GM18502 (cell line): ENCODE data around the gene SLC27A4.
A peak's percentile ranks its signal among the peaks of the same experiment; 100 is the strongest.

Experiments used
- ATAC-seq: cut with Tn5 transposase; IDR thresholded peaks from one replicate; pipeline ENCODE4 v1.9.1; 2021; ENCODE audit warnings: mild to moderate bottlenecking; ENCODE audit not compliant: unreplicated experiment, poor library complexity

SLC27A4 gene

DNA sequence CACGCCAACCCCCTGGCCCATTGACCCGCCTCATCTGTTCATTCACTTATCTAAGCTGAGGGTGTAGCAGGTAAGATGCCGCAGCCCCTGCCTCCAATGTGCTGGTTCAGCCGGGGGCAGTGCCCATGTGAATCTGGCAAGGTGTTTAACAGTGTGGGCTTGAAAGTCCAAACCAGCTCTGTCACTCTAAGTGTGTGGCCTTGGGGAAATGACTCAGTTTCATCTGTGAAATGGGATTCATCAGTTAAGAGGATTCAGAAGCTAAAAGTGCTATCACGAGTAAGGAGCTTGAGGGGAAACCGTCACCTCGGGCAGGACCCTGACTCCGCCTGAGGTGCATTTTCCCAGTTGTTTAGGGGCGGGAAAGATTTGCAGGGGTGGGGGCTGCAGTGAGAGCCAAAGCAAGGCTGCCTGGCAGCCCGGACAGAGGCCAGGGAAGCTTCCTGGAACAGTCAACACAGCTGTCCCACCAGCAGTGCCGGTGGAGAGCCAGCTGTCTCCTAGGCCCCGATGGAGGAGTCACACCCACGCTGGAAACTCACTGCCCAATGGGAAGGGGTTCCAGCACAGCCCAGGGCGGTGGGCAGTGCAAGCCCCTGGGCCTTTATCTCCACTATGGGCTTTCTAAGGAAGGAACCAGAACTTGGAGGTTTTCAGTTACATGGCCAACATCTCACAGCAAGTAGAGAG, 21.1 kb downstream of the SLC27A4 start:
- ATAC-seq: no peak

DNA sequence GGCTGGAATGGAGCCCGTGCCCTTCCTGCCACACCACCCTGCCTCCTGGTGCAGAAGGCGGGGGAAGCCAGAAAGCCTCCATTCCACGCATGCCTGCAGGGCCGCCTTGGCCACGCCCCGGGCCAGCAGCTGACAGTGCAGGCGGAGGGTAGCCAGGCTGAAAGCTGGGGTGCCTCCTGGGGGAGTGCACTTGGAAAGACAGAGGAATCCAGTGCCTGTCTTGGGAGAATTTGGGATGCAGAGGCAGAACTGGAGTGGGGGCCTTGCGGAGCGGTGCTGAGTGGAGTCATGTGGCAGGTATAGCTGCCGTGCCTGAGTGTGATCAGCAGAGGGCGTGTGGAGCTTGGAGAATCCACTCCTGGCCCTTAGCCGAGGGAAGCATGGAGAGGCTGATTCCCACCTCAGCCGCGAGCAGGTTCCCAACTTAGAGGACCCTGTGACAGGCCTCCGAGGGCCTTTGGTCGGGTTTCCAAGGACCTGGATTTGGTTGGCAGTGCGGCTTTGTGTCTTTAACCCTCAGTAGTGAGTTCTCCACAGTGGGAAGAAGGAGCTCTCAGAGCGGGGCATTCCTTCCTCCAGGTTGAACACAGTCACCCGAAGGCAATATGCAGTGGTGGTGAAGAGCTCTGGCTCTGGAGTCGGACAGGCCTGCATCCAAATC, 21.8 kb downstream of the SLC27A4 start:
- no peak for ATAC-seq

DNA sequence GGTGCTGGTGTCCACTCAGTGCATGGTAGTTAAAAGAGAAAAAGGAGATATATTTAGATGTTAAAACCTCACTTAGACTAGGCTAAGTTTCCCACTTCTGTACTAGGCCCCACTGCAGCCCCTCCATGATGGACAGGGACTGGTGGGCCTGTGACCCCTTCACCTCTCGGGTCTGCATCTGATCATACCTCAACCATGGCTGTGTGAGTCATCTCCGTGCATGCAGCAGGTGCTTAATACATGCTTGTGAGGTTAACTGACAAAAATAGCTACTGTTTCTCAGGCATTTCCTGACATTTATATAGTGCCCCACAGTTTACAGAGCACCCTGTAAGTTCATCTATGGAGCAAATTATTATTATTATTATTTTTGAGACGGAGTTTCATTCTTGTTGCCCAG, 22.4 kb downstream of the SLC27A4 start:
- no peak for ATAC-seq

DNA sequence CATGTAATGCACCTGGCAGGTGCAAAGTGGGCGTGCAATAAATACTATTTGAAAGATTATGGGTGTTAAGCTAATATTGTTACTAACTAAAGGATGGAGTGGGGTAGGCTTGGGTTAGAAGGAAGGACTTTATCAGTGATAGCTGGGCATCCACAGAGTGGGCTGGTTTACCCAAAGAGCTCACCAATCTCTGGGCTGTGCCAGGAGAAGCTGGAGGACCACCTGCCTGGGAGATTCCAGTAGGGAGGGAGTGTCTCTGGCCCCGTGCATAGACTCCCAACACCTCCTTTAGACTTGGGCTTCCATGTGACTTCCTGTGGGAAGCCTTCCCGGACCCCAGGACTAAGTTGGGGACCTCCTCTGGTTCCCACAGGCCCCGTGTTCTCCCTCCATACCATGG, 25.2 kb downstream of the SLC27A4 start:
- ATAC-seq: no peak

DNA sequence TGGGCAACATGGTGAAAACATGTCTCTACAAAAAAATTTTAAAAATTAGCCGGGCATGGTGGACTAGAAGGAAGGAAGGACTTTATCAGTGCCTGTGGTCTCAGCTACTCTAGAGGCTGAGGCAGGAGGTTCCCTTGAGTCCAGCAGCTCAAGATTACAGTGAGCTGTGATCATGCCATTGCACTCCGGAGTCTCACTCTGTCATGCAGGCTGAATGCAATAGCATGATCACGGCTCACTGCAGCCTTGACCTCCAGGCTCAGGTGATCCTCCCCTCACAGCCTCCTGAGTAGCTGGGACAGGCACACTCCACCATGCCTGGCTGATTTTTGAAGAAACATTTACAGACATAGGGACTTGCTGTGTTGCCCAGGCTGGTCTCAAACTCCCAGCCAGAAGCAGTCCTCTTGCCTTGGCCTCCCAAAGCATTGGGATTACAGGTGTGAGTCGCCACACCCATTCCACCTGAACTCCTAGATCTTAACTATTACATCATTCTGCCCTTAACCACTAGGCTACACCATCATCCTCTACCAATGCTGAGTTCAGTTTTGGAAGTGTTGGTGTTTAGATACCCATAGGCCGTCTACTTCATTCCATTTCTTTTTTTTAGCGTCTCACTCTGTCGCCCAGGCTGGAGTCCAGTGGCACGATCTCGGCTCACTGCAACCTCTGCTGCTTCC, 28.8 kb downstream of the SLC27A4 start:
- ATAC-seq: no peak

DNA sequence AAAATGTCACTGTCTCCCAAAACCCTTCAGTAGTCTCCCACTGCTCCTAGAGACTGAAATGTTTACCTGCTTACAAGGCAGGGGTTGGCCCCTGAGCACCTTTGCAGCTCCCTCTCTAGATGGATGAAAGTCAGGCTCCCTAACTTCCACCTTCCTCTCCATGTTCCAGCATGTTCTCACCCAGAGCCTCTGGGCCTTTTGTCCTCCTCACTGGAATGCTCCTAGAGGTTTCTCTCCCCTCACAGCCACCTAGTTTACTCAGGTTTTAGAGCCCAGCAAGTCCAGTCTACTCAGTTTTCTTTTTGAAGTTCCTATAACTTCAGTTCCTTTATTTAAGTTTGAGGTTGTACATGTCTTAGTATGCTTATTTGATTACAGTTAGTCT, 30.0 kb downstream of the SLC27A4 start:
- no peak for ATAC-seq

DNA sequence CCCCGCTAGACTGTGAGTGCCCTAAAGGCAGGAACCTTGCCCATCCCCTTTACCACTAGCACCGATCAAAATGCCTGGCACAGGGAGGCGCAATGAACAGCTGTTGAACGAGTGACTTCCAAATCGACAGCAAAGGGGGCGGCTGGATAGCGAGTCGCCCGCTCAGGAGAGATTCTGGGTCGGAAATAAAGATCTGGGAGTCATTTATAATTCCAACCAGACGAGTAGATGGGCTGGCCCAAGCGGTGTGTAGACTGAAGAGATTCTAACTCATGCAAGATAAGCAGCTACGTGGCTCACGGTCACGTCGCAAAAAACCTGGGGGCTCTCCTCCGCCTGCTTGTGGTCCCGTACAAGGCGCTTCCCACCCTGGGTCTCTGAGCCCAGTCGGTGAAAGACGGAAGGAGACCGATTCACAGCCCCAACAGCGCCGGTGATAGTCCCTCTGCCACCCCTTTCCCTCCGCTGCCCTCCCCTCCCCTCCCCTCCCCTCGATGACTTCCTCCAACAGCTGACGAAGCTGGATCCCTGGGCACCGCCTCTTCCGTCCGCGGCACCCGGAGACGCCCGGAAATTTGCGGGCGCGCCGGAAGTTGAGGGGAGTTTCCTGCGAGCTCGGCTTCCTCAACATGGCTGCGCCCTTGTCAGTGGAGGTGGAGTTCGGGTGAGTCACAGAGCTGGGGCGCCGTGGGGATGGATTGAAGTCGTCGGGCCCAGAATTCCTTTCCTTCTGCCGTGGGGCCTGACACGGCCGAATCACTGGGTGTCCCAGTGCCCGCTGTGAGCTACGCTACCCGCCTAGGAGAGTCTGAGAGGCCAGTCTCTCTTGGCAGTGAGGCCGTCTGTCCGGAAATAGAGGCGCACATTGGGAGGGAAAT, 30.7 kb downstream of the SLC27A4 start, which contains the start of gene URM1:
URM1 (plus strand) TSS at position 623 of the 878 bp plus-strand sequence; CDS start at position 630, 7 bp downstream.
- peak; percentile 87 for ATAC-seq

DNA sequence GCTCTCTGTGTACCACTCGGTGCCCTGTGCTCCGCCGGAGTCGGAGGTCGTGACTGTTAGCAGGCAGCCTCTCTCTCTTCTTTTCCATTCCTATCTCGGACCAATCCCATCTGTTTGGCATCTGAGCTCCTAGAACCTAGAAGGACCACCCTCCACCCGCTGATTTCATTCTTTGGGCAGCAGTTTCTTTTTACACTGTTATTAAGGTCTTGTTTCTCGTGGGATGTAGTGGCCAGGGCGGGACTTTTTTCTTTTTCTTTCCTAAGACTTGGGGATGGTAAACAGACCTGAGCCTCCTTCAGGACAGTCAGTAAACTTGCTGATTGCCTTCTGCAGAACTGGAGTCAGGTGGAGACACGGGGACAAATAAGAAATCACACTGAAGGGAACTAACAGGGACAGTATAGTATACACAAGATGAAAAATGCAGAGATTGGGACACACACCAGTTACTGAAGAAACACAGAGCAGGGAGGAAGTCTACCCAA, 31.3 kb downstream of the SLC27A4 start:
- ATAC-seq: no peak

DNA sequence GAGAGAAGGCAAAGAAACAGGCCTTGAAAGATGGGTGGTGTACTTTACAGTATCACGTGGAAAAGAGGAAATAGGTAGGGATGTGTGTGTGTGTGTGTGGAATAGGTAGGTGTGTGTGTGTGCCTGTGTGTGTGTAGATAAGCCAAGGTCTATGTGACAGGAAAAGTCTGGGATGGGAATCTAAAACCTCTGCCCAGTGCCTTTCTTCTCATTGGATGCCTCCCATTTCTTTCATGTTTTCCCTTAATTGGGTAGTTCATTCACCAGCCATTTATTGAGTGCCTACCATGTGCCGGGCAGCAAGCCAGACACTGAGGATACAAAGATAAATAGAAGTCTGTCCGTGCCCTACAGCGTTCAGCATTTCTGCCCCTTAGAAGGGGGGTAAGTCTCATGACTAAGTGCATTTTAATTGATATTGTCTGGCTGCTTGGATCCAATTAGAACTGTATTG, 31.9 kb downstream of the SLC27A4 start:
- no peak for ATAC-seq

DNA sequence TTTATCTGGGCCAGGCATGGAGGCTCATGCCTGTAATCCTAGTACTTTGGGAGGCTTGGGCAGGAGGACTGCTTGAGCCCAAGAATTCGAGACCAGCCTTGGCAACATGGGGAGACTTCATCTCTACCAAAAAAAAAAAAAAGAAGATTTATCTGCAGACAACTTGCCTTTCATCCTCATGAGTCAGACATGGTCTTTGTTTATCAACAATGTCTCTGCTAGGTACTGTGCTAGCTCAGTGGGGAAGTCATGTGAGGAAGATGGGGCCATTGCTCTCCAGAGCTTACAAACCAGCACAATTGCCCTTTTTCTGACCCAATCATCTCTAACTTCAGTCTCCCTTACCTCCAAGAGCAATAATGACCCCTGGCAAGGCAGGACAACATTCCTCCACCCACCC, 32.5 kb downstream of the SLC27A4 start:
- ATAC-seq: no peak

DNA sequence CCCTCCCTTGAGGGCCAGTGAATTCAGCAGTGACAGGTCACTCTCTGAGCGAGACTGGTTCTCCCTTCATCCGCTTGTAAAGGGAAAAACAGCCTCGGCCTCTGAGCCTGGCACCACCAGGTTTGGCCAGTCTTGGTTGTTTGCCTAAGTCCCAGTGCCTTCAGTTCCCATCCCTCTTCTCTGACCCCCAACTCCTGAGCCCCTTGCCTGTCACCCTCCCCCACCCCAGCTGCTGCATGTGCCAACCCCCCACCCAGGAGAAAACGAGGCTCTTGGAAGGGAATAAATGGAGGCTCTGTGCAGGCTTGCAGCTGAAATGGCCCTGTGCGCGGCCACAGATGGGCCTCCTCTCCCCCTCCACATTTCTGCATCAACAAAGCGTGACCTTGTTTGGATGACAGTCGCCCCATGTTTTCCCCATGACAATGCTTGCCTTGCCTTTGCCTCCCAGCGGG, 33.9 kb downstream of the SLC27A4 start:
- ATAC-seq: no peak

DNA sequence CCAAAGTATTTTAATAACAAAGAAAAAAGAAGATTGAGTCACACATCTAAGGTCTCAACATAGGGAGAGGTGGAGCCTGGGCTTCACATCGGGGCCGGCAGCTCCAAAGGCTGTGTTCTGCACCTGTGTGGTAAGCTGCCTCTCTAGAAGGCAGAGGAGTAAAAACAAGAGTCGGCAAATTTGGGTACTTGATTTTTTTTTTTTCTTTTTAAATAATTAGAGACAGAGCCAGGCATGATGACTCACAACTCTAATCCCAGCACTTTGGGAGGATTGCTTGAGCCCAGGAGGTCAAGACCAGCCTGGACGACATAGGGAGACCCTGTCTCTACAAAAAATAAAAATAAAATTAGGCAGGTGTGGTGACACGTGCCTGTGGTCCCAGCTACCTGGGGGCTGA, 35.5 kb downstream of the SLC27A4 start:
- ATAC-seq: no peak

DNA sequence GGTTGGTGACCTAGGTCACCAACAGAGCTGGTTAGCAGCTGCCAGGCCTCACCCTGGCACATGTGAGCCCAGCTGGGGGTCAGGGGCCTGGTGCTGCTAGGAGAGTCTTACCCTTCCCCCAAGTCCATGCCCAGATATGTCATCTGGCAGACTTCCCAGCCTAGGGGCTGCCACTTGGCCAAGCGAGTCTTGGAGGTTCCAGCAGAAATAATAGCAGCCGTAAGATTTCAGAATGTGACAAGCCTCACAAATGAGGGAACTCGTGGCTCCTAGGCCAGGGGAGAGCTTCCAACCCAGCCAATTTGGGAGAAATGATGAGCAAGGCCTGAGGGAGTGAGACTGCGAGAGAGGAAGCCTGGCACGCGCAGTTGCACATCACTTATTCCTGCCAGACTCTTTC, 41.9 kb downstream of the SLC27A4 start:
- ATAC-seq: no peak

DNA sequence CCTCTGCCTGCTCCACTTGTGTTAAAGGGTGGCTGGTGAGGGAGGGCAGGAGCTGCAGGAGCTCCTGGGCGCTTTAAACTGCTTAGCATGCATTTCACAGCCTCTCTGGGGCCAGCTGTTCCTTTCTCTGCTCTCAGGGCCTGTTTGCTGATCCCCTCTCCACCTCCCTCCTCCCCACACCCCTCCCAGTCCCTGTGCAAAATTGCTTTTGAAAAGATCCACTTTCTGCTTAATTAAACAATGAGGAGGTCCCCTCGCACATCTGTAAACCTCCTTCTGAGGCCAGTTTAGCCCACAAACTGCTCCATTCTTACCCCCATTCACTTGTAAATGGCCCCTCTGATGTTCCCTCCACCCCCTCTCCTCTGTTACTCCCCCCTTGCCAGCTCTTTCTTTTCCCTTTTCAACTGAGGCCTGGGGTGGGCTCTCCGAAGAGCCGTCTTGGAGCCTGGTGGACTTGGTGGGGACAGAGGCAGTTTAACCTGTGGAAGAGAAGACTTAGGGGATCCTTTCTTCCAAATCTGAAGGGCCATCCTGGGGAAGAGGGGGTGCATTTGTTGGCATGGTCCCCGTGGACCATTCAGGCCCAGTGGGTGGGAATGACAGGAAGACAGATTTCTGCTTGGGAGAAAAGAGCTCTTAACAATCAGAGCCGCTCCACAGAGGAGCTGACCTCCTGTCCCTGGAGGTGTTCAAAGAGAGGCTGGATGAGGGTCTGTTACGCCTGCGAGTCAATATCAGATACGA, 42.9 kb downstream of the SLC27A4 start:
- ATAC-seq: no peak

DNA sequence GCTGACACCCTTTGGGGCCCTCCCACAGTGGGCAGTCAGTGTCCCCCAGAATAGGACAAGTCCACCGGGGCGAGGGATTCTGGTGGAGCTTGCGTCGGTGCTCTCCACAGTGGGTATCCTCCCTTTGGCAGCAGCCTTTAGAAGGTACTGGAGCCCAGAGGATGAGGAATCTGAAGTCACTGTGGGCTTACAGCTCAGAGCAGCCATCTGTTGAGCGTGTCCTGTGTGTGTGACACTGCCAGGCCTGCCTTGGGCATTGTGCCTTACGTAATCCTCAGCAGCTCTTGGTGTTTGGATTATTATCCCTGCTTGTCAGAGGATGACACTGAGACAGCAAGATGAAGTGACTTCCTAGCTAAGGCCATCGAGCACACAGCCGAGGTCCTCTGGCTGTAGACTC, 43.5 kb downstream of the SLC27A4 start:
- ATAC-seq: no peak

DNA sequence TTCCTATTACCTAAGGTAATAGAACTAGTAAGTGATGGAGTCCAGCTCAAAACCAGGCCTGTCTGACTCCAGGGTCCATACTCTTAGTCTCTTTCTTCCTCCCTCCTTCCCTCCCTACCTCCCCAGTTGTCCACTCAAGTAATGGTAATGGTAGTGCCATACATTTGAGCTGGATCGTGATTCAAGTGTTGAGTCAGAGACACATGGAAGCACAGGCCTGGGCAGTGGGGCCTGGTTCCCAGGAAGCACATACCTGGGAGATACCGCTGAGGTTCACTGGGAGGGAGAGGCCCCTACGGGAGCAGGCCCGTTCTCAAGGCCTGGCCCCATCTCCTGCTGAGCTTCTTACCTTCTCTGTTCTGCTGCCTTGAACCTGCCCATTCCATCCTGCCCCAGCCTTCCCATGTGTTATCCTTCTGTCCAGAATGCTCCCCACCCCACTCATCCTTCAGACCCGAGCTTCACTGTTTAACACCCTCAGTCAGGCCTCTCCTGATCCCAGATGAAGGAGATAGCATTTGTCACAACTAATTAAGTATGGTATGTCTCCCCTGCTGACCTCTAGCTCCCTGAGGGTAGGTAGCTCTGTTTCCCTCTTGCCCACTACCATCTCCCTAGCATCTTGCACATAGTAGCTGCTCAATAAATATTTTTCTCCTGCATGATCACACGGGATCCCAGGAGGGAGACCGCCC, 44.6 kb downstream of the SLC27A4 start:
- ATAC-seq: no peak

DNA sequence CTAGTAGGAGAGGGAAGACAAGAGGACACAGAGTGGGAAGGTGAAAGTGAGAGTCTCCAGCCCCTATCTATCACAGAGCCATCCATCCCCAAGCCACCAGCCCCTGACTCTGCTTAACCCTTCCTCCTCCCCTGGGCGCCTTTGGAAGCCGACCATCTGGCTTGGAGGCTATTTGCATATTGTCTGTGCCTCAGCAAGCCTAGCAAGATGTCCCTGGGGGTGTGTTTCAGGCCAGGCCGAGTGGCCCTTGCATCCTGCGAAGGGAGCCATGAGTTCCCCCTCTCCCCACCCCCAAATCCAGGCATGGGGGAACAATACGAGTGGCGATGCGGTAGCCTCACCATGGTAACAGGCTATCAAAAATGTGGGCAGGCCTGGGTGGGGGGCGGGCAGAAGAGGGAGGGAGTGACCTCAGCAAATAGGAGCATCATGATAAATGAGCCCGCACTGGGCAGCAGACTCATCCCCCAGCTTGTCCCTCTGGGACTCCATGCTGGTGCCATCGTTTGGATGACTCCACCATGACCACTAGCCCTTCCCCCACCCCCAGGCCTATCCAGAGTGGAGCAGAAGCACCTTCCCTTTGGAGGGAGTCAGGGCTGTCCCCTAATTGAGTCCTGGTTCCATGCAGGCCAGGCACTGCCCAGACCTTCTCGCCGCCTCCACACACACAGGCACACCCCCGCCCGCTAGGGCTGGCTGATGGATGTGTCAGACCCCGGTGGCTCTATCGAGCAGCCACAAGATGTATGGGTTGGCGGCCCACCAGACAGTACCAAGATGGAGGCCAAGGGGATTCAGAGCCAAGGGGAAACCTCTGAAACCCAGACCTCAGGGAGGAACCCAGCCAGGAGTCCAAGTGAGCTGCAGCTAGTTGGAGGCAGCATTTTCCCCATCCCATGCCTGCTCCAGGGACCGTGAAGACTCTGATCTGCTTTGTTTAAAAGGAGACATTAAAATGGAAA, 45.5 kb downstream of the SLC27A4 start:
- no peak for ATAC-seq

DNA sequence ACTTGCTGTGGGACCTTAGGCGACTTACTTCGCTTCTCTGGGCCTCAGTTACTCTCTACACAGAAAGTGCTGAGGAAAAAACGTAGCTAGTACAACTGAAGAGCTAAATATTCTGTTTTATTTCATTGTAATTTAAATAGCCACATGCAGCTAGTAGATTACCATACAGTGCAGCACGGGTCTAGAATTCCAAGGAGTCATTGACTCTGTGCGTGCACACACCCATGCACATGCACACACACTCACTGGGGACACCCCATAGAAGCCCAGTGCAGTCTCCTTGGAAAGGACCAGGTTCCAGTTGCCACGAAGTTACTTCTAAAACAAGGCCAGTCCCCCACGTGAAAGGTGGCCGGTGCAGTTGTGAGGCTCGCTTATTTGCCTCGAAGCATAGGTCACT, 47.8 kb downstream of the SLC27A4 start:
- ATAC-seq: no peak
